ENCODE data around the gene NUP35. TPM values are rescaled to one million over a fixed set of nuclear protein-coding genes. Genes with fewer than 3 reads are reported as not detected.

The NUP35 gene
- total RNA-seq, 1 experiment from 2014 or later = 33.4 TPM

- Histone ChIP-seq H3K27me3 (ENCODE audit: insufficient read depth, low read length) (no peaks in the 10 kb centered on the region), H3K27ac (ENCODE audit: low read depth, low read length) (no peak overlapping the region), H3K4me1 (ENCODE audit: control insufficient read depth in 1 of 2, insufficient read depth in 2 of 2, low read length in 2 of 2) (peaks cover 10 to 16% of the 10 kb centered on the region in 2 experiments), H3K9me3 (ENCODE audit: control insufficient read depth in 1 of 2, insufficient read depth in 1 of 2, low read depth in 1 of 2, low read length in 2 of 2) (peaks cover 0 to 3% of the 10 kb centered on the region in 2 experiments; a peak in 2 of 4 replicates), H3K4me2 (ENCODE audit: low read length) (no peak overlapping the region), H3K79me2 (ENCODE audit: insufficient read depth, low read length) (no peaks in the 10 kb centered on the region), H2AFZ (ENCODE audit: low read depth, low read length, poor library complexity, severe bottlenecking) (no peak overlapping the region), H3K9ac (ENCODE audit: low read length) (no peak overlapping the region), H3K9me2 (ENCODE audit: insufficient read depth) (no peaks in the 10 kb centered on the region), H4K20me1 (ENCODE audit: insufficient read depth) (no peaks in the 10 kb centered on the region), H3K4me3 (replicated peaks in 1 of 2; ENCODE audit: low read depth in 1 of 2, low read length in 2 of 2) (no peak overlapping the region), H3K36me3 (ENCODE audit: control insufficient read depth in 1 of 2, insufficient read depth in 2 of 2, low read length in 2 of 2) (no peaks in the 10 kb centered on the region; a peak in 1 of 4 replicates)
- ChIA-PET CTCF (no interaction called here), RAD21 (ENCODE audit: low non-redundant PET in 1 of 2, low total read pairs in 2 of 2, uncharacterized antibody in 2 of 2, unreplicated experiment in 2 of 2) (no interaction called here), POLR2A (no interaction called here)
- no TSS peak for BruUV-seq (replicated peaks)
- DNase-seq (ENCODE audit: low read depth, low spot score) = no peak
- TF ChIP-seq, protein P1, sequence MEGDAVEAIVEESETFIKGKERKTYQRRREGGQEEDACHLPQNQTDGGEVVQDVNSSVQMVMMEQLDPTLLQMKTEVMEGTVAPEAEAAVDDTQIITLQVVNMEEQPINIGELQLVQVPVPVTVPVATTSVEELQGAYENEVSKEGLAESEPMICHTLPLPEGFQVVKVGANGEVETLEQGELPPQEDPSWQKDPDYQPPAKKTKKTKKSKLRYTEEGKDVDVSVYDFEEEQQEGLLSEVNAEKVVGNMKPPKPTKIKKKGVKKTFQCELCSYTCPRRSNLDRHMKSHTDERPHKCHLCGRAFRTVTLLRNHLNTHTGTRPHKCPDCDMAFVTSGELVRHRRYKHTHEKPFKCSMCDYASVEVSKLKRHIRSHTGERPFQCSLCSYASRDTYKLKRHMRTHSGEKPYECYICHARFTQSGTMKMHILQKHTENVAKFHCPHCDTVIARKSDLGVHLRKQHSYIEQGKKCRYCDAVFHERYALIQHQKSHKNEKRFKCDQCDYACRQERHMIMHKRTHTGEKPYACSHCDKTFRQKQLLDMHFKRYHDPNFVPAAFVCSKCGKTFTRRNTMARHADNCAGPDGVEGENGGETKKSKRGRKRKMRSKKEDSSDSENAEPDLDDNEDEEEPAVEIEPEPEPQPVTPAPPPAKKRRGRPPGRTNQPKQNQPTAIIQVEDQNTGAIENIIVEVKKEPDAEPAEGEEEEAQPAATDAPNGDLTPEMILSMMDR (IDR thresholded peaks at IDR 0.05 in 2 of 3, conservative IDR thresholded peaks at IDR 0.05 in 1 of 3; ENCODE audit: borderline replicate concordance in 1 of 3, insufficient read depth in 1 of 3, low read depth in 2 of 3, low read length in 2 of 3) = no peak
- TF ChIP-seq ZNF274 (IDR thresholded peaks at IDR 0.05; ENCODE audit: low read depth, low read length) (no peak), CEBPB (IDR thresholded peaks at IDR 0.05; ENCODE audit: low read depth) (no peak), EGR1 (IDR thresholded peaks at IDR 0.05; ENCODE audit: low read depth) (no peak), ATF3 (IDR thresholded peaks at IDR 0.05) (no peak), SRF (IDR thresholded peaks at IDR 0.05; ENCODE audit: low read depth) (no peak), SIN3A (IDR thresholded peaks at IDR 0.05; ENCODE audit: low read depth) (no peak), SP1 (IDR thresholded peaks at IDR 0.05; ENCODE audit: low read depth) (no peak), JUND (IDR thresholded peaks at IDR 0.05) (no peak), MAX (IDR thresholded peaks at IDR 0.05) (no peak), POLR2AphosphoS5 (IDR thresholded peaks at IDR 0.05; ENCODE audit: low read depth, low read length) (no peak), ZFX (IDR thresholded peaks at IDR 0.05) (no peak), RAD21 (IDR thresholded peaks at IDR 0.05; ENCODE audit: low read depth) (no peak)
- TF ChIP-seq, protein P2, sequence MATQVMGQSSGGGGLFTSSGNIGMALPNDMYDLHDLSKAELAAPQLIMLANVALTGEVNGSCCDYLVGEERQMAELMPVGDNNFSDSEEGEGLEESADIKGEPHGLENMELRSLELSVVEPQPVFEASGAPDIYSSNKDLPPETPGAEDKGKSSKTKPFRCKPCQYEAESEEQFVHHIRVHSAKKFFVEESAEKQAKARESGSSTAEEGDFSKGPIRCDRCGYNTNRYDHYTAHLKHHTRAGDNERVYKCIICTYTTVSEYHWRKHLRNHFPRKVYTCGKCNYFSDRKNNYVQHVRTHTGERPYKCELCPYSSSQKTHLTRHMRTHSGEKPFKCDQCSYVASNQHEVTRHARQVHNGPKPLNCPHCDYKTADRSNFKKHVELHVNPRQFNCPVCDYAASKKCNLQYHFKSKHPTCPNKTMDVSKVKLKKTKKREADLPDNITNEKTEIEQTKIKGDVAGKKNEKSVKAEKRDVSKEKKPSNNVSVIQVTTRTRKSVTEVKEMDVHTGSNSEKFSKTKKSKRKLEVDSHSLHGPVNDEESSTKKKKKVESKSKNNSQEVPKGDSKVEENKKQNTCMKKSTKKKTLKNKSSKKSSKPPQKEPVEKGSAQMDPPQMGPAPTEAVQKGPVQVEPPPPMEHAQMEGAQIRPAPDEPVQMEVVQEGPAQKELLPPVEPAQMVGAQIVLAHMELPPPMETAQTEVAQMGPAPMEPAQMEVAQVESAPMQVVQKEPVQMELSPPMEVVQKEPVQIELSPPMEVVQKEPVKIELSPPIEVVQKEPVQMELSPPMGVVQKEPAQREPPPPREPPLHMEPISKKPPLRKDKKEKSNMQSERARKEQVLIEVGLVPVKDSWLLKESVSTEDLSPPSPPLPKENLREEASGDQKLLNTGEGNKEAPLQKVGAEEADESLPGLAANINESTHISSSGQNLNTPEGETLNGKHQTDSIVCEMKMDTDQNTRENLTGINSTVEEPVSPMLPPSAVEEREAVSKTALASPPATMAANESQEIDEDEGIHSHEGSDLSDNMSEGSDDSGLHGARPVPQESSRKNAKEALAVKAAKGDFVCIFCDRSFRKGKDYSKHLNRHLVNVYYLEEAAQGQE (IDR thresholded peaks at IDR 0.05; ENCODE audit: low read depth) = no peak
- ATAC-seq = no peak
- intact Hi-C loops (cut with micrococcal nuclease) = no loop called here
These were observed 85.3 kb downstream of the NUP35 start for GRCh38 chr2:183209395-183210028.
